OCI-LY1 (cell line): Measurements from ENCODE around the gene DGLUCY.

Source experiments
- H2AFZ ChIP-seq: fragments of 200-600 bp; sonication (generic), shearing (Covaris generic); 2 replicates; pipeline ENCODE4 v1.6.0; 2014; ENCODE audit warnings: antibody characterized with exemption, mild to moderate bottlenecking, low read length
- H3F3A ChIP-seq: fragments of 200-600 bp; sonication (generic), shearing (Covaris generic); 2 replicates; pipeline ENCODE4 v1.6.0; 2014; ENCODE audit warnings: mild to moderate bottlenecking, antibody characterized with exemption, low read length, moderate library complexity; ENCODE audit not compliant: insufficient read depth
- H3K27ac ChIP-seq: fragments of 200-600 bp; sonication (generic); 2 replicates; pipeline ENCODE4 v1.5.1; 2014; ENCODE audit warnings: low read length, mixed run types, mild to moderate bottlenecking, low read depth; ENCODE audit not compliant: poor library complexity, severe bottlenecking
- H3K27me3 ChIP-seq: fragments of 200-600 bp; sonication (generic); 2 replicates; pipeline ENCODE4 v1.6.0; 2014; ENCODE audit warnings: antibody characterized with exemption, mild to moderate bottlenecking, low read length, moderate library complexity; ENCODE audit not compliant: insufficient read depth
- H3K36me3 ChIP-seq: fragments of 200-600 bp; sonication (generic); 2 replicates; pipeline ENCODE4 v1.6.1; 2014; ENCODE audit warnings: mild to moderate bottlenecking, antibody characterized with exemption, low read length, moderate library complexity, mixed read lengths; ENCODE audit not compliant: insufficient read depth
- H3K4me1 ChIP-seq: fragments of 200-600 bp; sonication (generic); 2 replicates; pipeline ENCODE4 v1.5.1; 2014; ENCODE audit warnings: mild to moderate bottlenecking, low read length, moderate library complexity; ENCODE audit not compliant: insufficient read depth, severe bottlenecking
- H3K4me2 ChIP-seq: fragments of 200-600 bp; sonication (generic), shearing (Covaris generic); 2 replicates; pipeline ENCODE4 v1.6.1; 2014; ENCODE audit warnings: low read length
- H3K4me3 ChIP-seq: fragments of 200-600 bp; sonication (generic); 2 replicates; pipeline ENCODE4 v1.5.1; 2014; ENCODE audit warnings: low read length, low read depth, mild to moderate bottlenecking, mixed read lengths; ENCODE audit not compliant: poor library complexity, severe bottlenecking
- H3K79me2 ChIP-seq: fragments of 200-600 bp; shearing (Covaris generic); 2 replicates; pipeline ENCODE4 v1.6.1; 2016; ENCODE audit warnings: mixed run types, low read length, mixed read lengths; ENCODE audit not compliant: insufficient read depth
- H3K9ac ChIP-seq: fragments of 200-600 bp; sonication (generic), shearing (Covaris generic); 2 replicates; pipeline ENCODE4 v1.6.1; 2014; ENCODE audit warnings: mild to moderate bottlenecking, low read length, mixed read lengths
- H3K9me2 ChIP-seq: fragments of 200-600 bp; sonication (generic), shearing (Covaris generic); 2 replicates; pipeline ENCODE4 v1.6.1; 2014; ENCODE audit warnings: low read depth, mild to moderate bottlenecking, low read length, mixed read lengths
- H3K9me3 ChIP-seq: fragments of 200-600 bp; shearing (Covaris generic); 2 replicates; pipeline ENCODE4 v1.6.1; 2014; ENCODE audit warnings: low read length, mixed read lengths
- H4K20me1 ChIP-seq: fragments of 200-600 bp; sonication (generic), shearing (Covaris generic); 2 replicates; pipeline ENCODE4 v1.6.0; 2016; ENCODE audit warnings: mild to moderate bottlenecking, low read length; ENCODE audit not compliant: insufficient read depth
- CTCF ChIP-seq: fragments of 200-600 bp; sonication (generic), shearing (Covaris generic); IDR thresholded peaks from 2 replicates; pipeline ENCODE4 v1.5.1; 2017; ENCODE audit warnings: mild to moderate bottlenecking, antibody characterized with exemption, low read length, moderate library complexity, mixed read lengths
- EZH2 ChIP-seq: fragments of 200-600 bp; sonication (generic), shearing (Covaris generic); IDR thresholded peaks from 2 replicates; pipeline ENCODE4 v1.8.0; 2017; ENCODE audit warnings: borderline replicate concordance, mixed run types, mild to moderate bottlenecking, antibody characterized with exemption, low read length, moderate library complexity, mixed read lengths

The DGLUCY gene

GRCh38 chr14:91164676-91165075 is 50.8 kb downstream of the DGLUCY start:
- Histone ChIP-seq H3K27me3 (no peaks in the 10 kb centered on the region), H3K79me2 (no peaks in the 10 kb centered on the region), H3K4me1 (no peaks in the 10 kb centered on the region), H2AFZ (no peak overlapping the region), H3K9ac (no peak overlapping the region), H4K20me1 (no peaks in the 10 kb centered on the region), H3K36me3 (peaks cover 82% of the 10 kb centered on the region), H3K4me2 (no peak overlapping the region), H3F3A (no peaks in the 10 kb centered on the region), H3K4me3 (no peak overlapping the region), H3K9me3 (no peaks in the 10 kb centered on the region), H3K27ac (no peak overlapping the region), H3K9me2 (no peaks in the 10 kb centered on the region)
- TF ChIP-seq CTCF (no peak), EZH2 (no peak)

- H3K4me1 ChIP-seq = no peaks in the 10 kb centered on the region
- no peaks in the 10 kb centered on the region for H3K9me2 ChIP-seq
- H3K27ac ChIP-seq = no peak overlapping the region
- peaks cover 69% of the 10 kb centered on the region for H3K36me3 ChIP-seq
- H2AFZ ChIP-seq = no peak overlapping the region
- H3K9me3 ChIP-seq = no peaks in the 10 kb centered on the region
- no peak overlapping the region for H3K4me3 ChIP-seq
- H3K79me2 ChIP-seq = no peaks in the 10 kb centered on the region
- no peaks in the 10 kb centered on the region for H3F3A ChIP-seq
- no peak overlapping the region for H3K4me2 ChIP-seq
- H3K27me3 ChIP-seq = no peaks in the 10 kb centered on the region
- H3K9ac ChIP-seq = no peak overlapping the region
- TF ChIP-seq CTCF (no peak), EZH2 (no peak)
- H4K20me1 ChIP-seq = no peaks in the 10 kb centered on the region
Observed at GRCh38 chr14:91167380-91167770, 53.5 kb downstream of the DGLUCY start.

GRCh38 chr14:91169951-91170350 is 56.1 kb downstream of the DGLUCY start:
- TF ChIP-seq CTCF (no peak), EZH2 (no peak)
- Histone ChIP-seq H3K4me2 (no peak overlapping the region), H2AFZ (no peak overlapping the region), H3K36me3 (peaks cover 56% of the 10 kb centered on the region), H3K9ac (no peak overlapping the region), H3K27me3 (no peaks in the 10 kb centered on the region), H3K4me3 (no peak overlapping the region), H3K79me2 (no peaks in the 10 kb centered on the region), H3K4me1 (no peaks in the 10 kb centered on the region), H4K20me1 (no peaks in the 10 kb centered on the region), H3K27ac (no peak overlapping the region), H3K9me3 (no peaks in the 10 kb centered on the region), H3F3A (no peaks in the 10 kb centered on the region), H3K9me2 (no peaks in the 10 kb centered on the region)
